Left ventricle myocardium superior (tissue), 1 donor: Measurements from ENCODE around the gene MGLL. TPM values are rescaled to one million over a fixed set of nuclear protein-coding genes. Genes with fewer than 3 reads are reported as not detected.

Experiments used
- ATAC-seq: fragments of 200-7000 bp; cut with Tn5 transposase; one replicate; pipeline ENCODE4 v1.9.1; 2020; ENCODE audit warnings: mild to moderate bottlenecking, moderate library complexity
- DNase-seq: peaks from one replicate; pipeline ENCODE4 v3.0.0-alpha.2; 2020
- intact Hi-C: fragments of 100-400 bp; cut with micrococcal nuclease; formaldehyde crosslinking; loops from one replicate; pipeline ENCODE4 v1.11.0; 2022
- total RNA-seq: library from RNA; stranded (reverse); fragmentation: NEBNext Ultra II Directional; extraction: Animal tissue kit (Norgen Biotek cat#: 25700); gene quantifications from one replicate; pipeline ENCODE4 v1.2.1, GENCODE V29; 2021
- donor health status: DM: no; HTN: yes; CAD: no; lungs with severe emphysema.

The MGLL gene
- total RNA-seq, 1 donor from 2014 or later, result 94.3 TPM

- DNase-seq, result no peak
- intact Hi-C loops, result no loop called here
These were observed 142.7 kb downstream of the MGLL start for GRCh38 chr3:127679534-127680145.

GRCh38 chr3:127678611-127679533 is 143.4 kb downstream of the MGLL start:
- intact Hi-C loops, result no loop called here
- DNase-seq (no peak), ATAC-seq (peak; percentile 6)

More at GRCh38 chr3:127679534-127680145, 142.7 kb downstream of the MGLL start:
- no peak for ATAC-seq

- intact Hi-C loops, result no loop called here
- DNase-seq, result no peak
- ATAC-seq, result no peak
These were observed 144.1 kb downstream of the MGLL start for GRCh38 chr3:127678315-127678599.

- intact Hi-C loops, result no loop called here
- DNase-seq, result no peak
These were observed 144.6 kb downstream of the MGLL start for GRCh38 chr3:127677541-127678314.

GRCh38 chr3:127676921-127677351 is 145.4 kb downstream of the MGLL start:
- no peak for ATAC-seq
- no peak for DNase-seq
- intact Hi-C loops, result no loop called here

More at GRCh38 chr3:127677541-127678314, 144.6 kb downstream of the MGLL start:
- ATAC-seq, result no peak

- ATAC-seq, result no peak
- DNase-seq, result no peak
- intact Hi-C loops, result no loop called here
These were observed 145.9 kb downstream of the MGLL start for GRCh38 chr3:127676456-127676855.

- no peak for ATAC-seq
- intact Hi-C loops, result no loop called here
- DNase-seq, result no peak
These were observed 146.5 kb downstream of the MGLL start for GRCh38 chr3:127675651-127676391.

GRCh38 chr3:127674790-127675189 is 147.5 kb downstream of the MGLL start:
- DNase-seq (no peak), ATAC-seq (no peak)
- intact Hi-C loops, result no loop called here

- intact Hi-C loops, result no loop called here
- ATAC-seq (no peak), DNase-seq (no peak)
These were observed 148.1 kb downstream of the MGLL start for GRCh38 chr3:127674101-127674721.

- ATAC-seq (peak; percentile 70), DNase-seq (peak; percentile 79)
- intact Hi-C loops, result no loop called here
These were observed 148.9 kb downstream of the MGLL start for GRCh38 chr3:127673191-127674100.

GRCh38 chr3:127672429-127673190 is 149.7 kb downstream of the MGLL start, which contains the start of gene ABTB1:
ABTB1 (plus strand) TSS chr3:127672952; CDS start chr3:127673026, 74 bp downstream.
- intact Hi-C loops, result no loop called here
- ATAC-seq (peak; percentile 93), DNase-seq (peak; percentile 94)

GRCh38 chr3:127671523-127672428 is 150.5 kb downstream of the MGLL start:
- peak; percentile 51 for DNase-seq
- intact Hi-C loops, result no loop called here
- peak; percentile 35 for ATAC-seq

GRCh38 chr3:127670761-127671522 is 151.4 kb downstream of the MGLL start:
- DNase-seq (no peak), ATAC-seq (no peak)
- intact Hi-C loops, result no loop called here

GRCh38 chr3:127670229-127670559 is 152.1 kb downstream of the MGLL start:
- no peak for ATAC-seq
- intact Hi-C loops, result no loop called here
- no peak for DNase-seq

GRCh38 chr3:127669541-127670228 is 152.6 kb downstream of the MGLL start:
- intact Hi-C loops, result no loop called here
- ATAC-seq, result no peak
- DNase-seq, result no peak
